Ovary (tissue), 9 donors: ENCODE measurements around the gene PRICKLE2. TPM values are rescaled to one million over a fixed set of nuclear protein-coding genes. Genes with fewer than 3 reads are reported as not detected.
A peak's percentile ranks its signal among the peaks of the same experiment; 100 is the strongest.

ENCODE experiments used
- DNase-seq, 5 donors: peaks; one replicate each; pipeline ENCODE4 v3.0.0-alpha.2; 2019 to 2020
- H3K27ac ChIP-seq, 2 donors: fragments of 200-600 bp; one replicate each; pipeline versions ENCODE4 v1.5.1 to v1.8.0; 2019 to 2022
- H3K27me3 ChIP-seq: fragments of 200-600 bp; one replicate; pipeline ENCODE4 v1.8.0; 2022
- H3K36me3 ChIP-seq: fragments of 200-600 bp; sonication (generic); one replicate; pipeline ENCODE4 v1.5.1; 2019
- H3K4me1 ChIP-seq: one replicate; pipeline ENCODE4 v1.8.1; 2013; ENCODE audit warnings: mild to moderate bottlenecking, moderate library complexity; ENCODE audit not compliant: insufficient read depth
- H3K4me3 ChIP-seq: fragments of 200-600 bp; sonication (generic); one replicate; pipeline ENCODE4 v1.5.1; 2017
- H3K9me3 ChIP-seq, 2 donors: fragments of 200-600 bp in 1 of 2; sonication (generic) in 1 of 2; one replicate each; pipeline versions ENCODE4 v1.5.1 to v1.8.1; 2013 to 2019; ENCODE audit warnings: mild to moderate bottlenecking in 1 of 2, moderate library complexity in 1 of 2
- CTCF ChIP-seq, 3 donors: fragments of 450-650 bp in 2 of 3; fragments of 200-600 bp in 1 of 3; IDR thresholded peaks; one replicate each; pipeline versions ENCODE4 v1.5.1 to v1.8.0; 2016 to 2022; ENCODE audit warnings: antibody characterized with exemption in 3 of 3, mild to moderate bottlenecking in 1 of 3
- EP300 ChIP-seq: sonication (generic); formaldehyde crosslinking; IDR thresholded peaks from one replicate; pipeline ENCODE4 v1.6.1; 2017; ENCODE audit warnings: antibody characterized with exemption
- POLR2A ChIP-seq: fragments of 450-650 bp; IDR thresholded peaks from one replicate; pipeline ENCODE4 v1.6.1; 2017; ENCODE audit warnings: antibody characterized with exemption, mild to moderate bottlenecking, moderate library complexity
- WGBS, 3 donors: extraction: QIAGEN DNeasy Blood & Tissue Kit in 1 of 3; methylation state at CpG; one replicate each; pipeline versions ENCODE4 v1.1.5 to v1.1.7; 2013 to 2017; 5-methylcytosine and 5-hydroxymethylcytosine counted together
- intact Hi-C, 4 donors: fragments of 100-400 bp; cut with DNase I; formaldehyde crosslinking; loops; one replicate each; pipeline versions ENCODE4 v1.11.0 to v1.15.1; 2022 to 2023
- polyA plus RNA-seq, 2 donors: library from polyadenylated mRNA; stranded (reverse); fragments of 200-250 nt in 1 of 2; fragments of 350-450 nt in 1 of 2; fragmentation: Illumina TruSeq in 1 of 2; extraction: RNeasy Lipid Tissue Mini Kit (QIAGEN cat#74804) in 1 of 2; gene quantifications; one replicate each; pipeline ENCODE4 v1.2.3, GENCODE V29; 2013 to 2014
- total RNA-seq, 7 donors: library from RNA; depleted of rRNA in 2 of 7; stranded (reverse); fragments of >200 nt in 2 of 7; fragmentation: NEBNext Ultra II Directional in 3 of 7; extraction: Animal tissue kit (Norgen Biotek cat#: 25700) in 3 of 7; gene quantifications; one replicate each; pipeline versions ENCODE4 v1.1.0 to v1.2.4, GENCODE V29; 2016 to 2023
- donor health status: DM: no; HTN: no; CAD: no; lungs with moderate emphysema.
- donor health status: DM: no; HTN: no; CAD: no.
- donor health status: Bipolar disorder and iron deficiency.
- donor health status: DM: yes; HTN: yes; CAD: no.
- donor health status: DM: no; HTN: no; CAD: no.
- donor health status: DM: yes; HTN: yes; CAD: no.

The PRICKLE2 gene
- total and polyA plus RNA-seq, 9 donors: 6.3 to 34.8 (median 25.4) TPM

GRCh38 chr3:64247991-64248646, 22.9 kb upstream of the PRICKLE2 start:
- intact Hi-C loops: no loop called here
- Histone ChIP-seq H3K27ac (no peak overlapping the region), H3K36me3 (no peaks in the 10 kb centered on the region), H3K27me3 (no peaks in the 10 kb centered on the region), H3K9me3 (no peaks in the 10 kb centered on the region), H3K4me3 (no peak overlapping the region), H3K4me1 (peaks cover 4% of the 10 kb centered on the region)
- no peak for TF ChIP-seq EP300
- no peak for TF ChIP-seq POLR2A
- no peak for TF ChIP-seq CTCF (IDR thresholded peaks at IDR 0.05)
- 53 to 58% (median 55%) methylated on average over 4 of the region's 4 CpGs for WGBS, 3 donors
- no peak for DNase-seq

GRCh38 chr3:64244011-64244942, 19.0 kb upstream of the PRICKLE2 start:
- Histone ChIP-seq H3K36me3 (no peaks in the 10 kb centered on the region), H3K27me3 (no peaks in the 10 kb centered on the region), H3K4me1 (peaks cover 10% of the 10 kb centered on the region), H3K4me3 (no peak overlapping the region), H3K27ac (no peak overlapping the region), H3K9me3 (no peaks in the 10 kb centered on the region)
- DNase-seq: no peak
- WGBS, 3 donors: 74 to 77% (median 76%) methylated on average over 9 of the region's 9 CpGs
- TF ChIP-seq POLR2A: no peak
- TF ChIP-seq CTCF (IDR thresholded peaks at IDR 0.05): no peak
- TF ChIP-seq EP300: no peak
- intact Hi-C loops: no loop called here

GRCh38 chr3:64242435-64242834, 17.2 kb upstream of the PRICKLE2 start:
- intact Hi-C loops: no loop called here
- no peaks in the 10 kb centered on the region for H3K27me3 ChIP-seq
- peak in 4 of 5 donors; percentile 42 to 58 (median 49) for DNase-seq
- H3K4me3 ChIP-seq: no peak overlapping the region
- H3K4me1 ChIP-seq: peaks cover 16% of the 10 kb centered on the region
- H3K27ac ChIP-seq: no peak overlapping the region
- H3K36me3 ChIP-seq: no peaks in the 10 kb centered on the region
- H3K9me3 ChIP-seq: no peaks in the 10 kb centered on the region
- WGBS, 3 donors: 27 to 59% (median 54%) methylated on average over 2 of the region's 2 CpGs
- TF ChIP-seq POLR2A: no peak
- TF ChIP-seq CTCF (IDR thresholded peaks at IDR 0.05): no peak
- no peak for TF ChIP-seq EP300

- 63 to 98% (median 68%) methylated on average over 2 of the region's 2 CpGs for WGBS, 3 donors
- no peak for TF ChIP-seq CTCF (IDR thresholded peaks at IDR 0.05)
- TF ChIP-seq POLR2A: no peak
- intact Hi-C loops: no loop called here
- peaks cover 16% of the 10 kb centered on the region for H3K4me1 ChIP-seq
- no peak overlapping the region for H3K27ac ChIP-seq
- DNase-seq: no peak
- no peaks in the 10 kb centered on the region for H3K9me3 ChIP-seq
- H3K4me3 ChIP-seq: no peak overlapping the region
- no peaks in the 10 kb centered on the region for H3K36me3 ChIP-seq
- H3K27me3 ChIP-seq: no peaks in the 10 kb centered on the region
These were observed 15.7 kb upstream of the PRICKLE2 start for GRCh38 chr3:64240959-64241358.
